K562 (cell line): ENCODE measurements around the gene ANP32B. TPM values are rescaled to one million over a fixed set of nuclear protein-coding genes. Genes with fewer than 3 reads are reported as not detected.

ENCODE experiments used
- BRCA1 ChIP-seq, 2 experiments: fragments of 450-650 bp in 1 of 2; sonication (generic) in 1 of 2; formaldehyde crosslinking in 1 of 2; IDR thresholded peaks; 2 replicates each; pipeline versions ENCODE4 v1.5.0 to v1.6.1; 2017 to 2020; ENCODE audit warnings: mild to moderate bottlenecking in 1 of 2, missing genetic modification reagents in 1 of 2
- CBX5 ChIP-seq: IDR thresholded peaks from 2 replicates; pipeline ENCODE4 v1.6.1; 2014; ENCODE audit warnings: low read depth, borderline replicate concordance
- DEAF1 ChIP-seq: fragments of 450-650 bp; formaldehyde crosslinking; IDR thresholded peaks from 2 replicates; pipeline ENCODE4 v1.4.0; 2020; ENCODE audit warnings: mild to moderate bottlenecking, moderate library complexity
- HMG20A ChIP-seq: fragments of 450-650 bp; formaldehyde crosslinking; conservative IDR thresholded peaks from 2 replicates; pipeline ENCODE4 v1.4.0; 2020; ENCODE audit warnings: mild to moderate bottlenecking, mixed read lengths
- JUNB ChIP-seq: fragments of 450-650 bp; formaldehyde crosslinking; conservative IDR thresholded peaks from 2 replicates; pipeline ENCODE4 v1.4.0; 2020; ENCODE audit warnings: mild to moderate bottlenecking
- MAFF ChIP-seq: IDR thresholded peaks from 2 replicates; pipeline ENCODE4 v1.6.1; 2012; ENCODE audit warnings: low read length, improper control_type of control experiment
- NFATC3 ChIP-seq: fragments of 450-650 bp; IDR thresholded peaks from 2 replicates; pipeline ENCODE4 v1.6.1; 2017; ENCODE audit warnings: mild to moderate bottlenecking
- NFIC ChIP-seq: fragments of 450-650 bp; IDR thresholded peaks from 2 replicates; pipeline ENCODE4 v1.6.1; 2017; ENCODE audit warnings: mild to moderate bottlenecking, inconsistent platforms
- NR2F6 ChIP-seq: fragments of 450-650 bp; formaldehyde crosslinking; IDR thresholded peaks from 2 replicates; pipeline ENCODE4 v1.4.0; 2020; ENCODE audit warnings: mild to moderate bottlenecking
- SMARCC2 ChIP-seq: fragments of 450-650 bp; IDR thresholded peaks from 2 replicates; pipeline ENCODE4 v1.6.1; 2017; ENCODE audit warnings: antibody characterized with exemption, moderate library complexity, mild to moderate bottlenecking, low read depth
- TCF3 ChIP-seq: sonication (generic); formaldehyde crosslinking; IDR thresholded peaks from 2 replicates; pipeline ENCODE4 v1.4.0; 2020; ENCODE audit warnings: mild to moderate bottlenecking, missing genetic modification reagents
- TEAD2 ChIP-seq: fragments of 450-650 bp; IDR thresholded peaks from 2 replicates; pipeline ENCODE4 v1.6.1; 2016; ENCODE audit warnings: missing genetic modification characterization, control low read depth, missing compliant biosample characterization
- ZBTB8A ChIP-seq: fragments of 450-650 bp; IDR thresholded peaks from 2 replicates; pipeline ENCODE4 v1.6.1; 2018; ENCODE audit warnings: mild to moderate bottlenecking, moderate library complexity; ENCODE audit not compliant: partially characterized antibody
- ZFP36 ChIP-seq: fragments of 150-350 bp; IDR thresholded peaks from 2 replicates; pipeline ENCODE4 v1.6.1; 2018; ENCODE audit warnings: low read length, low read depth; ENCODE audit not compliant: partially characterized antibody
- ZFPM2 ChIP-seq: fragments of 250-450 bp; sonication (Bioruptor Pico); IDR thresholded peaks from 2 replicates; pipeline ENCODE4 v1.5.1; 2022; ENCODE audit warnings: mild to moderate bottlenecking
- ZKSCAN1 ChIP-seq: fragments of 150-350 bp; IDR thresholded peaks from 2 replicates; pipeline ENCODE4 v1.6.1; 2016; ENCODE audit warnings: low read depth, low read length
- ZKSCAN3 ChIP-seq: fragments of 250-450 bp; sonication (Bioruptor Pico); IDR thresholded peaks from 2 replicates; pipeline ENCODE4 v1.4.0; 2020
- ZNF133 ChIP-seq: fragments of 250-450 bp; sonication (Bioruptor Pico); IDR thresholded peaks from 2 replicates; pipeline ENCODE4 v1.4.0; 2020; ENCODE audit warnings: mild to moderate bottlenecking
- ZNF197 ChIP-seq: fragments of 200-800 bp; sonication (Bioruptor generic); IDR thresholded peaks from 2 replicates; pipeline ENCODE4 v1.6.1; 2016; ENCODE audit warnings: low read depth, missing genetic modification characterization, missing compliant biosample characterization
- ZNF23 ChIP-seq: fragments of 250-450 bp; sonication (Bioruptor Pico); IDR thresholded peaks from 2 replicates; pipeline ENCODE4 v1.4.0; 2020; ENCODE audit warnings: mild to moderate bottlenecking
- ZNF347 ChIP-seq: fragments of 450-650 bp; formaldehyde crosslinking; IDR thresholded peaks from 2 replicates; pipeline ENCODE4 v1.4.0; 2020; ENCODE audit warnings: low read depth, mild to moderate bottlenecking, moderate library complexity
- ZNF696 ChIP-seq: fragments of 250-450 bp; sonication (Bioruptor Pico); conservative IDR thresholded peaks from 2 replicates; pipeline ENCODE4 v1.4.0; 2020; ENCODE audit warnings: mild to moderate bottlenecking, moderate library complexity
- ZNF77 ChIP-seq: fragments of 250-450 bp; sonication (Bioruptor Pico); IDR thresholded peaks from 2 replicates; pipeline ENCODE4 v1.5.0; 2020
- polyA plus RNA-seq, 8 experiments: library from polyadenylated mRNA; depleted of rRNA in 4 of 8; stranded (reverse) in 5 of 8; unstranded in 3 of 8; fragments of >200 nt; fragmentation: Nextera tagmentation in 2 of 8; fragmentation: Illumina TruSeq in 1 of 8; extraction: Ambion mirVana in 2 of 8; extraction: Trizol in 1 of 8; gene quantifications; 2 replicates each; pipeline versions ENCODE4 v1.2.1 to v1.2.3, GENCODE V29; 2011 to 2014; ENCODE audit warnings: inconsistent platforms in 1 of 8, missing spikeins in 1 of 8
- total RNA-seq, 7 experiments: library from RNA; depleted of rRNA in 6 of 7; stranded (reverse); fragments of >200 nt in 6 of 7; fragmentation: Illumina TruSeq in 2 of 7; extraction: Trizol in 2 of 7; gene quantifications; 2 replicates each; pipeline versions ENCODE4 v1.2.1 to v1.2.3, GENCODE V29; 2011 to 2021; ENCODE audit warnings: low replicate concordance in 1 of 7
- TF ChIP-seq, protein P1 (sequence below): fragments of 250-450 bp; sonication (Bioruptor Pico); IDR thresholded peaks from 2 replicates; pipeline ENCODE4 v1.5.0; 2021
- TF ChIP-seq, protein P2 (sequence below): fragments of 450-650 bp; IDR thresholded peaks from 2 replicates; pipeline ENCODE4 v1.6.1; 2017; ENCODE audit warnings: mild to moderate bottlenecking, moderate library complexity
- TF ChIP-seq, protein P3 (sequence below): fragments of 450-650 bp; IDR thresholded peaks from 2 replicates; pipeline ENCODE4 v1.6.1; 2016; ENCODE audit warnings: missing biosample characterization, missing genetic modification characterization

ANP32B gene
- total and polyA plus RNA-seq, 9 of the 15 experiments (the other 6 are each of a cell fraction or from before 2014, with no cell fraction given), result 68.9 to 815 (median 141) TPM

GRCh38 chr9:97985058-97985861 is 2.1 kb downstream of the ANP32B start (continued):
- TF ChIP-seq, protein P1, sequence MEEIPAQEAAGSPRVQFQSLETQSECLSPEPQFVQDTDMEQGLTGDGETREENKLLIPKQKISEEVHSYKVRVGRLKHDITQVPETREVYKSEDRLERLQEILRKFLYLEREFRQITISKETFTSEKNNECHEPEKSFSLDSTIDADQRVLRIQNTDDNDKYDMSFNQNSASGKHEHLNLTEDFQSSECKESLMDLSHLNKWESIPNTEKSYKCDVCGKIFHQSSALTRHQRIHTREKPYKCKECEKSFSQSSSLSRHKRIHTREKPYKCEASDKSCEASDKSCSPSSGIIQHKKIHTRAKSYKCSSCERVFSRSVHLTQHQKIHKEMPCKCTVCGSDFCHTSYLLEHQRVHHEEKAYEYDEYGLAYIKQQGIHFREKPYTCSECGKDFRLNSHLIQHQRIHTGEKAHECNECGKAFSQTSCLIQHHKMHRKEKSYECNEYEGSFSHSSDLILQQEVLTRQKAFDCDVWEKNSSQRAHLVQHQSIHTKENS (CRISPR knock-in tag), result no peak
- TF ChIP-seq BRCA1 (IDR thresholded peaks at IDR 0.05) (no peak), BRCA1 (CRISPR knock-in tag; IDR thresholded peaks at IDR 0.05) (no peak; the same call in 1 of the 2 replicates), CBX5 (no peak), ZNF347 (0 out of 2 replicates have a peak, but pooled peaks have one; percentile 63), ZNF77 (CRISPR knock-in tag) (no peak), ZFPM2 (CRISPR knock-in tag) (no peak), SMARCC2 (no peak), ZBTB8A (no peak), ZKSCAN3 (CRISPR knock-in tag) (no peak), ZNF23 (no peak; the same call in 1 of the 2 replicates), ZKSCAN1 (0 out of 2 replicates have a peak, but pooled peaks have one; percentile 10), ZNF696 (CRISPR knock-in tag) (no peak), ZFP36 (no peak), ZNF197 (CRISPR knock-in tag) (no peak), MAFF (no peak), NFATC3 (no peak), ZNF133 (CRISPR knock-in tag) (no peak), NFIC (no peak), TEAD2 (0 out of 2 replicates have a peak, but pooled peaks have one; percentile 35), NR2F6 (CRISPR knock-in tag) (no peak), DEAF1 (CRISPR knock-in tag) (no peak), HMG20A (CRISPR knock-in tag) (no peak), TCF3 (CRISPR knock-in tag) (no peak), JUNB (no peak)
- TF ChIP-seq, protein P2, sequence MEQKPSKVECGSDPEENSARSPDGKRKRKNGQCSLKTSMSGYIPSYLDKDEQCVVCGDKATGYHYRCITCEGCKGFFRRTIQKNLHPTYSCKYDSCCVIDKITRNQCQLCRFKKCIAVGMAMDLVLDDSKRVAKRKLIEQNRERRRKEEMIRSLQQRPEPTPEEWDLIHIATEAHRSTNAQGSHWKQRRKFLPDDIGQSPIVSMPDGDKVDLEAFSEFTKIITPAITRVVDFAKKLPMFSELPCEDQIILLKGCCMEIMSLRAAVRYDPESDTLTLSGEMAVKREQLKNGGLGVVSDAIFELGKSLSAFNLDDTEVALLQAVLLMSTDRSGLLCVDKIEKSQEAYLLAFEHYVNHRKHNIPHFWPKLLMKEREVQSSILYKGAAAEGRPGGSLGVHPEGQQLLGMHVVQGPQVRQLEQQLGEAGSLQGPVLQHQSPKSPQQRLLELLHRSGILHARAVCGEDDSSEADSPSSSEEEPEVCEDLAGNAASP, result no peak
- TF ChIP-seq, protein P3, sequence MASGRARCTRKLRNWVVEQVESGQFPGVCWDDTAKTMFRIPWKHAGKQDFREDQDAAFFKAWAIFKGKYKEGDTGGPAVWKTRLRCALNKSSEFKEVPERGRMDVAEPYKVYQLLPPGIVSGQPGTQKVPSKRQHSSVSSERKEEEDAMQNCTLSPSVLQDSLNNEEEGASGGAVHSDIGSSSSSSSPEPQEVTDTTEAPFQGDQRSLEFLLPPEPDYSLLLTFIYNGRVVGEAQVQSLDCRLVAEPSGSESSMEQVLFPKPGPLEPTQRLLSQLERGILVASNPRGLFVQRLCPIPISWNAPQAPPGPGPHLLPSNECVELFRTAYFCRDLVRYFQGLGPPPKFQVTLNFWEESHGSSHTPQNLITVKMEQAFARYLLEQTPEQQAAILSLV (tag), result peak; percentile 27; the same call in 1 of the 2 replicates
